AG08396 (cell line): ENCODE measurements around the gene STAT6.
"Not testable (repeated sequence)": the region's sequence is repeated elsewhere in the genome, so short reads cannot be mapped to it uniquely, and the experiment has no call there.

Source experiments
- DNase-seq: peaks from one replicate; pipeline ENCODE4 v3.0.0; 2012; ENCODE audit warnings: low spot score, mixed read lengths

Gene STAT6

GRCh38 chr12:57087010-57087690, 24.0 kb downstream of the STAT6 start:
- peak; percentile 85 for DNase-seq

- DNase-seq, result peak; percentile 67
Measured at GRCh38 chr12:57086493-57087009, 24.6 kb downstream of the STAT6 start.

GRCh38 chr12:57085999-57086492, 25.1 kb downstream of the STAT6 start:
- no peak for DNase-seq

- no peak for DNase-seq
Measured at GRCh38 chr12:57080855-57081254, 30.3 kb downstream of the STAT6 start.

- no peak for DNase-seq
Measured at GRCh38 chr12:57079821-57080220, 31.3 kb downstream of the STAT6 start.

- DNase-seq, result peak; percentile 94
Measured at GRCh38 chr12:57078519-57079404, 32.4 kb downstream of the STAT6 start, which contains the start of gene NEMP1. Gene NEMP1, minus strand, starts transcription at chr12:57078791. Its CDS starts 46 bp downstream, at chr12:57078745.

- DNase-seq, result not testable (repeated sequence)
Measured at GRCh38 chr12:57073566-57074450, 37.4 kb downstream of the STAT6 start.

GRCh38 chr12:57072661-57073060, 38.5 kb downstream of the STAT6 start:
- DNase-seq, result no peak

- peak; percentile 61 for DNase-seq
Measured at GRCh38 chr12:57069523-57069922, 41.6 kb downstream of the STAT6 start.

- DNase-seq, result no peak
Measured at GRCh38 chr12:57066245-57066644, 44.9 kb downstream of the STAT6 start.

- DNase-seq, result no peak
Measured at GRCh38 chr12:57063991-57064685, 47.0 kb downstream of the STAT6 start.

- no peak for DNase-seq
Measured at GRCh38 chr12:57058454-57058853, 52.7 kb downstream of the STAT6 start.

GRCh38 chr12:57057067-57057751, 54.0 kb downstream of the STAT6 start:
- DNase-seq, result no peak

GRCh38 chr12:57055824-57056223, 55.3 kb downstream of the STAT6 start:
- DNase-seq, result no peak

GRCh38 chr12:57053901-57054300, 57.3 kb downstream of the STAT6 start:
- not testable (repeated sequence) for DNase-seq

- DNase-seq, result not testable (repeated sequence)
Measured at GRCh38 chr12:57053146-57053545, 58.0 kb downstream of the STAT6 start.

- no peak for DNase-seq
Measured at GRCh38 chr12:57051011-57051410, 60.2 kb downstream of the STAT6 start.

GRCh38 chr12:57049890-57050289, 61.3 kb downstream of the STAT6 start, which contains the start of gene MYO1A:
Gene MYO1A, minus strand, starts transcription at chr12:57050129. Its CDS starts 1,806 bp downstream, at chr12:57048323.
- peak; percentile 43 for DNase-seq

- no peak for DNase-seq
Measured at GRCh38 chr12:57049119-57049446, 62.1 kb downstream of the STAT6 start.

GRCh38 chr12:57048423-57049118, 62.6 kb downstream of the STAT6 start:
- DNase-seq, result no peak
